HepG2 (cell line): ENCODE results near the gene EBLN2. TPM values are rescaled to one million over a fixed set of nuclear protein-coding genes. Genes with fewer than 3 reads are reported as not detected.

Experiments used
- ATAC-seq: fragments of 200-7000 bp; cut with Tn5 transposase; 3 replicates; pipeline ENCODE4 v1.9.1; 2020; ENCODE audit warnings: mild to moderate bottlenecking, moderate library complexity
- BruUV-seq: library from RNA; stranded (reverse); fragments of 400-500 nt; replicated peaks from 2 replicates; lab custom pipeline; 2021; lab: Mats Ljungman, UMichigan
- CTCF ChIA-PET: fragments of 300-600 bp; formaldehyde crosslinking; extraction: SDS; loops from one replicate; lab custom pipeline; 2021; ENCODE audit warnings: low total read pairs, inconsistent platforms, low intra/inter-chr PET ratio; lab: Yijun Ruan, JAX
- POLR2A ChIA-PET: fragments of 350-600 bp; sonication (Branson Sonifier 250); formaldehyde crosslinking; loops from one replicate; lab custom pipeline; 2020; ENCODE audit warnings: antibody characterized with exemption, inconsistent platforms; lab: Yijun Ruan, JAX
- DNase-seq: peaks from one replicate; pipeline ENCODE4 v3.0.0-alpha.2; 2015; ENCODE audit warnings: low spot score
- FAIRE-seq: peaks from 3 replicates; lab custom pipeline; 2011; peaks lifted over from hg19 to GRCh38; lab: Jason Lieb, UNC
- H2AFZ ChIP-seq: one replicate; pipeline ENCODE4 v1.6.1; 2011; ENCODE audit warnings: low read length, inconsistent platforms
- H3K27ac ChIP-seq: fragments of 300-600 bp; 3 replicates; pipeline ENCODE4 v1.8.0; 2011; ENCODE audit warnings: mixed run types, mild to moderate bottlenecking, mixed read lengths, low read length, inconsistent platforms; ENCODE audit not compliant: insufficient read depth; ENCODE audit errors: extremely low read length
- H3K27me3 ChIP-seq, 2 experiments: fragments of 200-600 bp in 1 of 2; 2 replicates in 1 of 2; 3 replicates in 1 of 2; pipeline versions ENCODE4 v1.6.0 to v1.8.0; 2011; ENCODE audit warnings: low read length in 2 of 2, mild to moderate bottlenecking in 2 of 2, moderate library complexity in 2 of 2, inconsistent platforms in 1 of 2; ENCODE audit not compliant: insufficient read depth in 2 of 2, control insufficient read depth in 1 of 2
- H3K36me3 ChIP-seq, 2 experiments: fragments of 200-600 bp in 1 of 2; replicated peaks in 1 of 2; 2 replicates in 1 of 2; 3 replicates in 1 of 2; pipeline versions ENCODE4 v1.5.1 to v1.8.0; 2011; ENCODE audit warnings: low read length in 2 of 2, inconsistent platforms in 1 of 2; ENCODE audit not compliant: insufficient read depth in 2 of 2, control insufficient read depth in 1 of 2
- H3K4me1 ChIP-seq: 2 replicates; pipeline ENCODE4 v1.5.1; 2012; ENCODE audit warnings: low read length, inconsistent platforms; ENCODE audit not compliant: insufficient read depth
- H3K4me2 ChIP-seq: 2 replicates; pipeline ENCODE4 v1.6.0; 2011; ENCODE audit warnings: low read depth, low read length, inconsistent platforms
- H3K4me3 ChIP-seq, 3 experiments: fragments of 200-600 bp in 1 of 3; sonication (generic), shearing (Covaris generic) in 1 of 3; replicated peaks in 1 of 3; 2 replicates each; pipeline ENCODE4 v1.5.1; 2011 to 2016; ENCODE audit warnings: low read length in 3 of 3, inconsistent platforms in 2 of 3, low read depth in 2 of 3, mild to moderate bottlenecking in 2 of 3, control low read depth in 1 of 3, mixed read lengths in 1 of 3; ENCODE audit not compliant: insufficient read depth in 1 of 3
- H3K79me2 ChIP-seq: one replicate; pipeline ENCODE4 v1.6.1; 2011; ENCODE audit warnings: low read length, inconsistent platforms; ENCODE audit not compliant: insufficient read depth
- H3K9ac ChIP-seq: 2 replicates; pipeline ENCODE4 v1.6.0; 2011; ENCODE audit warnings: mild to moderate bottlenecking, low read depth, low read length, inconsistent platforms; ENCODE audit not compliant: insufficient read depth
- H3K9me3 ChIP-seq: 2 replicates; pipeline ENCODE4 v1.5.1; 2012; ENCODE audit warnings: mild to moderate bottlenecking, low read length
- H4K20me1 ChIP-seq: 2 replicates; pipeline ENCODE4 v1.6.0; 2011; ENCODE audit warnings: inconsistent platforms, mild to moderate bottlenecking, low read length, moderate library complexity; ENCODE audit not compliant: insufficient read depth
- CEBPB ChIP-seq: IDR thresholded peaks from 2 replicates; pipeline ENCODE4 v1.6.1; 2011; ENCODE audit warnings: low read depth, low read length, improper control_type of control experiment, borderline replicate concordance
- ZIK1 ChIP-seq: sonication (generic); formaldehyde crosslinking; IDR thresholded peaks from 2 replicates; pipeline ENCODE4 v1.5.0; 2020; ENCODE audit warnings: mild to moderate bottlenecking, low read depth, missing genetic modification reagents, borderline replicate concordance
- ZNF550 ChIP-seq: sonication (generic); formaldehyde crosslinking; IDR thresholded peaks from 2 replicates; pipeline ENCODE4 v1.4.0; 2020; ENCODE audit warnings: mild to moderate bottlenecking, missing genetic modification reagents, borderline replicate concordance
- ZNF629 ChIP-seq: sonication (generic); formaldehyde crosslinking; conservative IDR thresholded peaks from 2 replicates; pipeline ENCODE4 v1.5.0; 2020; ENCODE audit warnings: missing genetic modification reagents
- WGBS: methylation state at CpG from one replicate; pipeline ENCODE4 v1.1.6; 2017; ENCODE audit warnings: low lambda C conversion rate; 5-methylcytosine and 5-hydroxymethylcytosine counted together
- in situ Hi-C: cut with HindIII; loops from 2 replicates; pipeline ENCODE4 v1.10.0; 2017; ENCODE audit warnings: low pct_unique_long_range_greater_than_20kb; ENCODE audit not compliant: extremely low pct_ligation_motif_present
- intact Hi-C: fragments of 100-400 bp; cut with micrococcal nuclease; formaldehyde crosslinking; loops from one replicate; pipeline ENCODE4 v1.10.0; 2022; ENCODE audit not compliant: unreplicated experiment
- polyA plus RNA-seq, 8 experiments: library from polyadenylated mRNA; depleted of rRNA in 3 of 8; stranded (reverse) in 7 of 8; unstranded in 1 of 8; fragments of >200 nt; fragmentation: Illumina TruSeq in 4 of 8; extraction: Trizol in 4 of 8; gene quantifications; 2 replicates each; pipeline versions ENCODE4 v1.2.1 to v1.2.3, GENCODE V29; 2011 to 2016; ENCODE audit warnings: low read depth in 4 of 8, missing spikeins in 1 of 8, mixed read lengths in 1 of 8; ENCODE audit not compliant: insufficient read depth in 1 of 8
- total RNA-seq, 5 experiments: library from RNA; depleted of rRNA; stranded (reverse); fragments of >200 nt; fragmentation: Illumina TruSeq; extraction: Trizol; gene quantifications; 2 replicates each; pipeline ENCODE4 v1.2.3, GENCODE V29; 2016; ENCODE audit warnings: low read depth in 1 of 5

Gene EBLN2
- total and polyA plus RNA-seq, 2 of the 13 experiments (the other 11 are each of a cell fraction or from before 2014, with no cell fraction given), result 3.3 to 8.3 TPM

DNA sequence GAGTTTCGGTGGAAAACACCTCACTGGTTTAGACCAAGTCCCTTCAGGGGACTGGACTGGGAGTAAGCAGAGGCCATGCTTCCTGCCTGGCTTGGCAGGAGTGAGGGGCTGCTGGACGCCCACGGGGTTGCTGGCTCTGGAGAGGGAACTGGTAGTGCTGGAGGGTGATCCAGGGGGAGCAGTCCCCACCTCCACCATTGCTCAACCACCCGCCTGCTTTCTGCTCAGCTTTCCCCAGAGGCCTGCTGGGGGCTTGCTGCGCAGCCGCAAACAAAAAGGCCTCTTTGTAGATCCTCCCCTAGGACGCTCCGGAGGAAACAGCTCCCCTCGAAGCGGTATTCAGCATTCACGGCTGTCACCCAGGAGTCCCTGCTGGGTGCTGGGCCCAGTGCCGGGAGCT, 33.5 kb downstream of the EBLN2 start:
- no peaks in the 10 kb centered on the region for H3K27me3 ChIP-seq
- H2AFZ ChIP-seq, result no peak overlapping the region
- peak; percentile 9; the same call in 1 of the 2 replicates for TF ChIP-seq CEBPB
- TF ChIP-seq ZIK1, result no peak
- no peak overlapping the region for H3K4me2 ChIP-seq
- no peaks in the 10 kb centered on the region for H3K4me1 ChIP-seq
- DNase-seq, result no peak
- H3K27ac ChIP-seq, result no peak overlapping the region
- no peaks in the 10 kb centered on the region for H3K36me3 ChIP-seq
- ChIA-PET CTCF (no interaction called here), POLR2A (no interaction called here)
- FAIRE-seq, result no peak
- no peak overlapping the region for H3K4me3 ChIP-seq
- in situ Hi-C loops (loop anchor here (5.0 to 25.0 kb wide), 2 partner anchors 407 to 1383 kb away; no protein-coding TSS in a partner anchor), intact Hi-C loops (loop anchor here (5.0 kb wide), 1 partner anchor 632 kb away; no protein-coding TSS in a partner anchor)
- H3K9me3 ChIP-seq, result no peaks in the 10 kb centered on the region
- no peaks in the 10 kb centered on the region for H3K79me2 ChIP-seq
- H3K9ac ChIP-seq, result no peak overlapping the region
- WGBS, result 67% methylated on average over 3 of the region's 12 CpGs
- peak; percentile 66 for ATAC-seq
- H4K20me1 ChIP-seq, result no peaks in the 10 kb centered on the region
- BruUV-seq, result no TSS peak

DNA sequence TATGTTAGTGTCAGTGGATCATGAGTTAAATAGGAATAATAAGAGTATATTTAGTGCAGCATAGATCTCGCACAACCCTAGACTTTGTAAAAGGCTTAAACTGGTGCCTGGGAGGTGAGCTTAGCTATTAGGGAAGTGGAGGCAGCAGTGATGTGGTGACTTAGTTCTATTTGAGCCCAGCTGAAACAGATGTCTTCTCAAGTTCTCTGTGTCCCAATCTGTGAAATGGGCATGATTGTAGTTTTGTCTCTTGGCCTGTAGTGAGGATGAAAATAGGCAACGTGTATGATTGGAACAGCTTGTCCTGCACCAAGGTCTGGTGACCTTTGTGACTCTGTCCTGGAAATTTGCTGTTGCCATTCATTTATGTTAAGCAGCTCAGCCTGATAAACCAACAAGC, 34.7 kb downstream of the EBLN2 start:
- no TSS peak for BruUV-seq
- H4K20me1 ChIP-seq, result no peaks in the 10 kb centered on the region
- intact Hi-C loops (no loop called here), in situ Hi-C loops (loop anchor here (5.0 to 25.0 kb wide), 2 partner anchors 406 to 1384 kb away; no protein-coding TSS in a partner anchor)
- H3K36me3 ChIP-seq, result no peaks in the 10 kb centered on the region
- DNase-seq (no peak), ATAC-seq (no peak), FAIRE-seq (no peak)
- TF ChIP-seq ZNF550 (CRISPR knock-in tag) (no peak), ZNF629 (CRISPR knock-in tag) (peak; percentile 51)
- peaks cover 4% of the 10 kb centered on the region for H3K4me1 ChIP-seq
- CTCF ChIA-PET, result no interaction called here
- H3K4me2 ChIP-seq, result no peak overlapping the region
- H3K27me3 ChIP-seq, result no peaks in the 10 kb centered on the region
- no peak overlapping the region for H3K9ac ChIP-seq
- H2AFZ ChIP-seq, result no peak overlapping the region
- no peaks in the 10 kb centered on the region for H3K9me3 ChIP-seq
- POLR2A ChIA-PET, result no interaction called here
- 48% methylated on average over 2 of the region's 2 CpGs for WGBS
- no peak overlapping the region for H3K4me3 ChIP-seq
- no peak overlapping the region for H3K27ac ChIP-seq
- H3K79me2 ChIP-seq, result no peaks in the 10 kb centered on the region
